ENCODE measurements around the gene MYO10.

Gene MYO10

DNA sequence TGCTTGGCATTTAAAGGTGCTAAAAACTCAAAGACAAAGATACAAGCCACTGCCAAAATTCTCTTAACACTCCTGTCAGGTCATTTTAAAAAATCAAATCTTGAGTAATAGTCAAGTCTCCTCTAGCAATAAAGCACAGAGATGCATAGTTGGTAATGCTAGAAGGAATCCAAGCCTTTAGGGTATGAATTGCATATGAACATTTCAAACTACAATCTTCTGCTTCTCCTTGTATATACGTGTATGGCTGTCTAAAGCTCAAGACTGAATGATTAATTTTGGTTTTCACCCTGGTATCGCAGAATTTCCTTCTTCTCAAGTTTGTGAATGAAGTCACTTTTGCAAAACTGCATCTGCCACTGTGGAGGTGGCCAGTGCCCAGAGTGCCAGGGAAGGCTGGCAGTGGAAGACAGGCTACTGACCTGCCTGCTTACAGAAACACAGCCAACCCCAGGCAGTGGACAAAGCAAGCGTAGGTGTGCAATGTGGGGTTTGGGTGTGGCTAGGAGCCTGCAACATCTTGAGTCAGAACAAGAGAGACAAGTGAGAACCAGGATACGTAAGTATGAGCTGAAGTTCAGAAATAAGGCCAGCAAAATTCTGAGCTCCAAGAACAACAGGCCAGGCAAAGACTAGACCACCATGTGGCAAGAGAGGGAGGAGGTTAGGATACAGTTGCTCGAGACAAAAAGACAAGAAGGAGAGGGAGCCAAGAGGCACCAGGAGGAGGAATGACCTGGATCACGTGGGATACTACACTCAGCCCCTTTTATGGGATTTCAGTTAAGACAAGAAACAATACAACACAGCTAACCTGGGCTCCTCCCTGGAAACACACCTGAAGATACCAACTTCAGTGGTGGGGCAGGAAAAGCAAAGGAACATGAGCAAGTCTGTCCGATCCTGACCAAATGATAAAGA, 22.6 kb downstream of the MYO10 start:
- DNase-seq, result no peak

DNA sequence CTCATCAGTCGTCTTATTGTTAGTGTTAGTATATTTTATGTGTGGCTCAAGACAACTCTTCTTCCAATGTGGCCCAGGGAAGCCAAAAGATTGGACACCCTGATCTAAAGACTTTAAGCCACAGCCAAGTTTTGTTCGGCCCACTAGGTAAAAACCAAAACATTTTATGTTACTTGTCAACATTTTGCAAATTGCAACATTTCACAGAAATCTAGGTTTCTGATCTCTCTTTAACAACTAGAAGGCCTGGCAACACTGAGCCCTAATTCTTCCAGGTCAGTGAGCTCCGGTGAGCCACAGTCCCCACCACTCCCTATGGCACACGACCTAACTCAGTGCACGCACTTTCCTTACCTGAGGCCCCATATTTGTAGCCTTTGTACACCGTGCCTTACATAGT, 24.0 kb downstream of the MYO10 start:
- no peak for DNase-seq

DNA sequence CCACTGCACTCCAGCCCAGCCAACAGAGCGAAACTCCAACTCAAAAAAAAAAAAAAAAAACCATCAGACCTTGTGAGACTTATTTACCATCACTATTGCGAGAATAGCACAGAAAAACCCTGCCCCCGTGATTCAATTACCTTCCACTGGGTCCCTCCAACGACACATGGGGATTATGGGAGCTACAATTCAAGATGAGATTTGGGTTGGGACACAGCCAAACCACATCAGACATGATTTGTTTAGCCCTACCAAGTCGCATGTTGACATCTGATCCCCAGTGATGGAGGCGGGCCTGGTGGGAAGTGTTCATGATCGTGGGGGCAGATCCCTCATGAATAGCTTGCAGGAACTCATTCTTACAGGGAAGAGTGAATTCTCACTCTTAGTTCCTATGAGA, 26.6 kb downstream of the MYO10 start:
- no peak for DNase-seq

DNA sequence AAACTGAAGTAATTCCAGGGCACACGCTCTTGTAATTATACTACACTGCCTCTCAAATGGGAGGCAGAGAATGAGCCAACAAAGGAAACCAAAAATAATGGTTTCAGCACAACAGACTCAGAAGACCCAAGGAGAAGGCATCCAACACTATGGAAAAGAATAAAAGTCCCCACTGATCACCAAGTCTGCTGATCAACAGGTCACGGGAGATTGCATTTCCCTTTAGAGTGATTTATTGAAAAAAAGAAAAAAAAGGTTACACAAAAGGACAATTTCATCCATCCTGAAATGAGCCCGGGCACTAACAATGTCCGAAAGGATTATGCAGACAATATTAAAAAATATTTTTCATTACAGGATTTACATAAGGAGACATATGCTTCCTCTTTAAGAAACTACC, 28.8 kb downstream of the MYO10 start:
- no peak for DNase-seq

DNA sequence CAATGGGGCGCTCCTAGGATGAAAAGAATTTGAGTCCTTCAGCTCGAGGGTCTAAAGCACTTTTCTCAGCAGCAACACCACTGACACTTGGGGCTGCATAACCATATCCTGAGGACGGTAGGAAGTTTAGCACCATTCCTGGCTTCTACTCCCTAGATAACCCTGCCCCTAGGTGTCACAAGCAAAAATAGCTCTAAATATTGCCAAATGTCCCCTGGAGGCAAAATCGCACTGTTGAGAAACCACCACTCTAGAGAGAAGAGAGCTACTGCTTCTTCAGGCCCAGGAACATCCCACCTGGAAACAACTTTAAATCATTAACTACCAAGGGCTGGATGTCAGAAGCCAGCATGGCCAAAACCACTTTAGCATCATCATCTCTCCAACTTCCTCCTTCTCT, 29.8 kb downstream of the MYO10 start:
- no peak for DNase-seq

DNA sequence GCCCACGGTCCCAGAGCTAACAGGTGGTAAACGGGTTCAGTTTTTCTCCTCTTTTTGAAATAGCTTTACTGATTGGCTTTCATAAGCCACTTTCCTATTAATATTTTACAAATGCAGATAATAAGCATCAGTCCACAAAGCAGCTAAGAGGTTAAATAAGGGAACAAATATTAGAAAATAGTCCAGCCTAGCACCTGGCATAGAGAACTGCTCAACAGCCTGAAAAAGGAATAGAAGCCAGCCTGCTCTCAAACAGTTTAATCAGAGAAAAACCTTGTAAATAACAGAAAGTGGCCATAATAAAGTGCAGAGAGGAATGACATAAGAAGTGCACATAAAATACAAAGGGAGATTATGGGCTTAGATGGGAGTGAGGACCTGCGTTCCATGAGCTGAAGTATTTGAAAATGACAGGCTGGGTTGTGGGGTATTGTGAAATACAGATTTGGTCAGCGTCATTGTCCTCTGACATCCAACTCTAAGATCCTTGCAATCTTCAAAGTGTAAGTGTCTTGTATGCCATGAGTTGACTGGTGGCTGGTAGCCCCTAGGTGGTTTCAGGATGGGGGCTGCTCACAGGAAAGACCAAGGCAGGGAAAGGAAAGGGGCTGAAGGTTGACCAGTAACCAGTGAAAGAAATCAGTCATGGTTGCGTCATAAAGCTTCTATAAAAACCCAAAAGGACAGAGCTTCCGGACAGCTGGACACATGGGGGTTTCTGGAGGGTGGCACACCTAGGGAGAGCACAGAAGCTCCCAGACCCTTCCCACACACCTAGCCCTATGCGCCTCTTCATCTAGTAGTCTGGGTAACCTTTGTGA, 32.4 kb downstream of the MYO10 start:
- no peak for DNase-seq

DNA sequence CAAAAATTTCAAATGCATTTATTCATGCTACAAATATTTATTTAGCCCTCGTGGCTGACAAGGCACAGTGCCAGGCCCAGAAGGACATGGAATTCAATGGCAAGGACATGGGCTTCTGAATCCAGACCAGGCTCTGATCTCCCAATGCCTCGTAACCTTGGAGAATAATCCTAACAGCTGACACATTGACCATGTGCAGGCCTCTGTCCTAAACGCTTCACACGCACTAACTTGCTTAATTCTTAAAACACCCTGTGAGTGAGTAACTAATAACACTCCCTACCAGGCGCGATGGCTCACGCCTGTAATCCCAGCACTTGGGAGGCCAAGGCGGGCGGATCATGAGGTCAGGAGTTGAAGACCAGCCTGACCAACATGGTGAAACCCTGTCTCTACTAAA, 33.2 kb downstream of the MYO10 start:
- DNase-seq, result no peak

DNA sequence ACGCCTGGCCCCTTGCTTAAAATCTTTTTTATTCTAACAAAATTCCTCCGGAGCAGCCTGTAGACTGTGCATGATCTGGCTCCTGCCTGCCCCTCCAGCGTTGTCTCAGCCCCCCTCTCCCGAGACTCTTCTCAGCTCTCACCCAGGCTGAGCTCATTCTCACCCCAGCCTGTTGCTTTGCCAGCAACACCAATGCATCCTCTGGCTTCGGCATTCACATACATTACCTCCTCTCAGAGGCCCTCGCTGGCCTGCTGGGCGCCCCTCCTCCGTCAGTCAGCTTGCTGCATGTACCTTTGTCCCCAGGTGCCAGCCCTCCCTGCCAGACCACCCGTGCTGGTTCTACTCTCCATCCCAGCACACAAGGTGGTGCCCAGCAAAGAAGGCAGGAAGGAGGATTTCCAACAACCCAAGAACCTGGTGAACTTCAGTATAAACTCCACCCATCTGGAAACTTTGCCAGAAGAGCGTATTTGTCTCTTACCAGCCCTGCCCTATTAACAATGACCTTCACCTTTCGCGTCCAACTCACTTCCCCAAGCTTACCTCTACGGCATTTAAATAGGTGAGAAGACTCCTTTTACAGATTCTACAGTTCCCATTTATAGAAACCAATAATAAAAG, 35.0 kb downstream of the MYO10 start:
- no peak for DNase-seq

DNA sequence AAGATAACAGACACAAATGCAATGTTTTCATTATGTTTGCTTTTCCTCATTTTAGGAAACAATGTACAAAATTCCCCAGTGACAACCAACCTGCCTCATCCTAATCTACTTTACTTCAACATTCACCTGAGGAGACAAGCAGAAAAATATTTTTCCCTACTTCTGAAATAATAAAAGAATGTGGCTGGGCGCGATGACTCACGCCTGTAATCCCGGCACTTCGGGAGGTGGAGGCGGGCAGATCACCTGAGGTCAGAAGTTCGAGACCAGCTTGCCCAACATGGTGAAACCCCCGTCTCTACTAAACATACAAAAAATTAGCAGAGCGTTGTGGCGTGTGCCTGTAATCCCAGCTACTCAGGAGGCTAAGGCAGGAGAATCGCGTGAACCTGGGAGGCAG, 36.9 kb downstream of the MYO10 start:
- no peak for DNase-seq

DNA sequence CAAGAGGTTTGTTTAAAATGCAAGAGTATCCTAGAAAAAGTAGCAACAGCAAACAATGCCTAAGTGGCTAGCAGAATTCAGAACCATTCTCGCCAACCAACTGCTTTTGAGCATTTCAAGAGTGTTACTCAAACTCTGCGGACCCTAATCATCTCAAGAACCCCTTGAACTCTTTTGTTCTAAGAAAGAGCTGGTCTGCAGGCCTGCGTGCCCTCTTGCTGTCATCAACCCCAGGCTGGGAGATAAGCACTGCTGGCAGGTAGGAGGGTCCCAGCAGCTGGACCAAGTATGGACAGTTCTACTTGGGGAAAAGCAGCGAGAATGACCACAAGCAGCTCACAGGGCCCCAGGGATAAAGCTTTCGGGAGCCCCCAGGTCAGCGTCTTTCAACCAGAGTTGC, 38.3 kb downstream of the MYO10 start:
- DNase-seq, result no peak

DNA sequence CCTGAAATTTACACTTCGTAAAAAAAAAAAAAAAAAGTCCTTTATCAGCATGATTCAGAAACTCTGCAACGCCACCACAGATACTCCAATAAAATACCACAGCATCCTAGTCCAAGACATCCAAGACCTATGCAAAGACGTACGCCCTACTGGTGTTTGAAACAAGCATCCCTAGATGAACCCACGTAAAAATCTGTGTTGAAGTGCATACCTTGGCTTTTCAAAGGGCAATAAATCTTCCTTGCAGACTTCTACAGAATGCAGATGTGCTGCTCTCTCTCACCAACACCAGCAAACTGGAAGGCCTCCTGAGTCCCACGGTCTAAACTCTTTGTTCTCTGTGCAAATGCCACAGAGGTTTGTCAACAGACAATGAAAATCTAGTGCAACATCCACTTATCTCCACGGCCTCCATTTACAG, 38.8 kb downstream of the MYO10 start:
- no peak for DNase-seq

DNA sequence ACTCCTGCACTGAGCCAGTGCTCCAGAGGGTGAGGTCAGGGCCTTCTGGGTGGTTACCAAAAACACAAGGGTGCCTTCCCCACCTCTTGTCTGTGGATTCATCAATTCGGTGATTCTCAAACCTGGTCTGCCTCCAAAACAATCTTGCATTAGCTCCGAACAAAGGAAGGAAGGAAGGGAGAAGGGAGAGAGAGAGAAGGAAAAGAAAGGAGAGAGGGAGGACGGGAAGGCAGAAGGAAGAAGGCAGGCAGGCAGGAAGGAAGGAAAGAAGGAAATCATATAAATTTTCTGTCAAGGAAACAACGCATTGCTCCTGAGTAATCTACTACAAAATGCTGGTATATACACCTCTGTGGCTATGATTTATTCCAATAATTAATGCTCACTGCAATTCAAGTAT, 39.3 kb downstream of the MYO10 start:
- DNase-seq, result no peak

DNA sequence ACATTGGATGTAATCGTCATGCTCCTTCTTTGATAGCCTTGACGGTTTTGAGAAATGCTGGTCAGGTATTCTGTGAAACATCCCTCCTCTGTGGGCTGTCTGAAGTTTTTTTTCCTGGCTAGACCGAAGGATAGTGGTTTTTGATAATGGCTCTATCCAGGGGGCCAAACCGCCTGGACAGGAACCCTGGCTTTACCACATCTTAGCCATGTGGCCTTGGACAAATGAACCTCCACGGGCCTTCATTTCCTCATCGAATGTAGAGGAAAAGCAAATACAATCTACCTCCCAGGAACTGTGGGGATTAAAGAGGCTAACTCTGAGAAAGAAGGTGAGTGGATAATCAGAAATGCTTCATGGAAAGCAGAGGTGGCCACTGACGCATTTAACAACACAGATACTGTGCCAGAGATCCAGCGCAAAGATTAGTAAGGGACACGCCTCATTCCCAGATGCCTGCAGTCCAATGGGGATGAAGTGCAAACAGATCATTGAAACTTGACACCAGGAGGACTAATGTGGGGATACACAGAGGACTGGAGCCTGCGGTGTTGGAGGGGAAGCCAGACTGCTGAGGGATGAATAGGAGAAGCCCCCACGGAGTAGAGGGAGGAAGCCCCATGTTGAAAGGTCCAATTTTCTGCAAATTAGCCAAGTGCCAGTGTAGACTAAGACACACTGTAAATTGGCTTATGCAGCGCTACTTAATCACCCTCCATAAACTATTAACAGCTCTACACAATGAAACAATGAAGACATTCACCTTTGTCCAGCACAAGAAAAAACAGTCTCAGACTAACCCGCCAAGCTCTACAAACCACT, 41.6 kb downstream of the MYO10 start:
- peak; percentile 69 for DNase-seq

DNA sequence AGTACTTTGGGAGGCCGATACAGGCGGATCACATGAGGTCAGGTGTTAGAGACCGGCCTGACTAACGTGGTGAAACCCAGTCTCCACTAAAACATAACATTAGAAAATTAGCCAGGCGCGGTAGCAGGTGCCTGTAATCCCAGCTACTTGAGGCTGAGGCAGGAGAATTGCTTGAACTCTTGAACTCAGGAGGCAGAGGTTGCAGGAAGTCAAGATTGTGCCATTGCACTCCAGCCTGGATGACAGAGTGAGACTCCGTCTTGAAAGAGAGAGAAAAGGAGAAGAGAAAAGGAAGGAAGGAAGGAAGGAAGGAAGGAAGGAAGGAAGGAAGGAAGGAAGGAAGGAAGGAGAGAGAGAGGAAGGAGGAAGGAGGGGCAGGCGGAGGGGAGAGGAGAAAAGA, 45.1 kb downstream of the MYO10 start:
- no peak for DNase-seq

DNA sequence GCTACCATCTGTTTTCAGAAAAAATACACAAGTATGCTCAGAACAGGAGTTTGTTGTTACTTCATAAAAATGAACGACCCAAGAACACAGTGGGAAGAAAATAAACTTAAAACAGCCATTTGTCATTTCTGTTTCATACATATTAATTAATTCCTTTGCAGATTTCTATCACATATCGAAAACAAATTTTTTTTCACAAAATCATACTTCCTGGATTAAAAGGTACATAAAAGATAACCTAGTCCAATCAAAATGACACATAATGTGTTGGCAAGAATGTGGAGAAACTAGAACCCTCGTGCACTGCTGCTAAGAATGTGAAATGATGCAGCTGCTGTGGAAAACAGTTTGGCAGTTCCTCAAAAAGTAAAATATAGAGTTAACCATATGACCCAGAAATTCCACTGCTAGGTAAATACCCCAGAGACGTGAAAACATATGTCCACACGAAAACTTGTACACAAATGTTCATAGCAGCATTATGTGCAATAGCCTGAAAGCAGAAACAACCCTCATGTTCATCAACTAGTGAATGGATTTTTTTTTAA, 46.0 kb downstream of the MYO10 start:
- DNase-seq, result no peak

DNA sequence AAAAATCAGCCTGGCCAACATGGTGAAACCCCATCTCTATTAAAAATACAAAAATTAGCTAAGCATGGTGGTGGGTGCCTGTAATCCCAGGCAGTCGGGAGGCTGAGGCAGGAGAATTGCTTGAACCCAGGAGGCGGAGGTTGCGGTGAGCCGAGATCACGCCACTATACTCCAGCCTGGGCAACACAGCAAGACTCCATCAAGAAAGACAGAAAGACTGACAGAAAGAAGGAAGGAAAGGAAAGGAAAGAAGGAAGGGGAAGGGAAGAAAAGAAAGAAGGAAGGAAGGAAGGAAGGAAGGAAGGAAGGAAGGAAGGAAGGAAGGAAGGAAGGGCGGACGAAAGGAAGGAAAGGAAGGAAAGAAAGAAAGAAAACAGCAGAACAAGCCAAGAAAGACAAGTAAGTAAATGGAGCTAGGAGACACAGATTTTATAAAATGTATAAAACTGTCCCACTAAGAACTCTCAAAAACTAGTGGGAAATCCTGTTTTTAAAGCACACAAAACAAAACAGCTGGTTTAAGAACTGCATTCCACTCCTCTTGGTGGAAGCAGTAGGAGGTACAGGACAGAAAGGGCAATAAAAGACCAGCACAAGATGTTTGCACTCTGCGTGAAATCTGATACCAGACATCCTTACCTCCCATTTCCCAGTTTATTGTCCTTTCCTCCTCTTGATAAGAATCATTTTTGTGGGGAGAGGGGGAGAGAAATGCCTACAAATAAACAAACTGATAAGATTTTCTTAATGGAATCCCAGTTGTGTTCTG, 46.7 kb downstream of the MYO10 start:
- no peak for DNase-seq

DNA sequence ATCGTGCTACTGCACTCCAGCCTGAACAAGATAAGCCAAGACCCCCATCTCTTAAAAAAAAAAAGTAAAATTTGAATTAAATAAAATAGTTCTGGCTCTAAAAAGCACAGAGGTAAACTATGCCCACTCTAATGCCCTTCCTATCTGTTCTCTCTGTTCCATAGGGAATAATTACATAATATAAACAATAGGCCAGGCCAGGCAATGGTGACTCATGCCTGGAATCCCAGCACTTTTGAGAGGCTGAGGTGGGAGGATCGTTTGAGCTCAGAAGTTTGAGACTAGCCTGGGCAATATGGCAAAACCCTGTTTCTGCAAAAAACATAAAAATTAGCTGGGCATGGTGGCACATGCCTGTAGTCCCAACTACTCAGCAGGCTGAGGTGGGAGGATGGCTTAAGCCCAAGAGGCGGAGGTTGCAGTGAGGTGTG, 47.4 kb downstream of the MYO10 start:
- no peak for DNase-seq

DNA sequence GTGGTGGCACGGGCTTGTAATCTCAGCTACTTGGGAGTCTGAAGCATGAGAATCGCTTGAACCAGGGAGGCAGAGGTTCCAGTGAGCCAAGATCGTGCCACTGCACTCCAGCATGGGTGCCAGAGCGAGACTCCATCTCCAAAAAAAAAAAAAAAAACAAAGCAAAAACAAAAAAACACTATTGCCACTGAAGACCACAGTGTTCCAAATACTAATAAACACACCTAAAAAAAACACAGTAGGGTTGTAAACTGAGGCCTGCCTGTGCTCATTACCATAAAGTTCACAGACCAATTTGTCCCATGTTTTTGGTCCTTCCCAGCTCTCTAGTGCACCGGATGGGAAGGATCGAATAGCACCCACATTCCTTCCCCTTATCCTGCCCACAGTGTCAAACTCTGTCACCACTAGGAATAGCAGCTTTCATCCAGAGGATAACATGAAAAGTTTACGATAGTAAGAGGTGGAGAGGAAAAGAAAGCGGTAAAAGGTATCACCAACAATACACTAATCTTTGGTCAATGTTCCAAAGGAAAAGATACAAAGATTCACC, 49.2 kb downstream of the MYO10 start:
- DNase-seq, result no peak

DNA sequence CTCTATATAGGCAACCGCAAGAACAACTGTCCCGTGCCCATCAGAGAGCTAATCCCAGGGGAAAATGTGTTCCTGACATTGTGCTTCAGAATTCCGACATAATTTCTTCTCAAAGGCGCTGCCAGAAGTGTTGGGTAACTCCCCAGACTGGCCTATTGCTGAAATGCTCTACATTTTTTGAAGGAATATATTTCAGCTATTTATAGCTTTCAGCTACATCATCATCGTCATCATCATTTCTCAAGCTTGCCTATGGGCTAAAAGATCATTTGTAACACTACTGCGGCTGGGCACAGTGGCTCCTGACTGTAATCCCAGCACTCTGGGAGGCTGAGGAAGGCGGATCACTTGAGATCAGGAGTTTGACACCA, 49.7 kb downstream of the MYO10 start:
- DNase-seq, result no peak

DNA sequence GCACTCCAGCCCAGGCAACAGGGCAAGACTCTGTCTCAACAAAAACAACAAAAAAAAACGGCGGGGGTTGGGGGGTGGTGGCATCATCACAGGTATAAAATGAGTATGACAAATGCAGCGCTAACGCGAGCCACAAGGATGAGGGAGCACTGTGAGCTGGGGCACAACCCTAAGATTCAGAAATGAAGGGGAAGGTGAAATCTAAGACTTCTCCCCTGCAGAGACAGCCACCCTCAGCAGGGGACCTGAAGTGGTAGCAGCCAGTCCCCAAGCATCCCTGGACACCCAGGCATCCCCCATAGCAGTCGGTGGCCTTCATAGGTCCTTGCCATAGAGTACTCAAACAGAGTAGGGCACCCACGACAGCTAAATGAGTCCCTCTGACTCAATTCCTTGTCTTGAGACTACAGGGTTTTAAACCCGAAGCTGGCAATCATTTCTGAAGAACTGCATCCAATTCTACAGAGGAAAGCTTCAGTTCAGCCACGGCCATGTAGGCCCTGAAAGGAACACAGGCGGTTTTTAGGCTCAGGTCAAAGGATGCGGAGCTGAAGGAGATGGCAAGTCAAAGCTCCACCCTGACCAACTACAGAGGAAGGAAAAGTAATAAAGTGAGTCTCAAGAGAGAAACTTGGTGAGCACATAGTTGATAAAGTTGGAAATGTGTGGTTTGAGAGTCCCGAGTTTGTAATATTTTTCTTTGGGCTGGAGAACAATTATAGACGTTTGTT, 50.3 kb downstream of the MYO10 start:
- DNase-seq, result no peak

DNA sequence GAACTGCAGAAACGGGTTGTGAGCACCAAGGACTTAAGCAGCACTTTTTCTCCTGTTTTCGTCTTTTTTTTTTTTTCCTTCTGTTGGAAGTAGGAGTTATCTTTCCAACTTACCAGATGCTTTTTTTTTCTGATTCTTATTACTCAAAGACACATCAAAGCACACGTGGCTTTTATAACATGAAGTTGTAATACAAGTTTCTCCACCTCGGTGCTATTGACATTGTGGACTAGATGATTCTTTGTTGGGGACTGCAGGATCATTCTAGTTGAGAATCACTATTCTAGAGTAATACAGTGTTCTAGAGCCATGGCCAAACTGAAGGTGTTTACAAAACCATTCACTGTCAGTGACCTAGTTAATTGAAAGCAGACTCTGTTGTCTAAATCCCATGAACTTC, 51.5 kb downstream of the MYO10 start:
- DNase-seq, result no peak
